Spinal cord (tissue), 10 donors: ENCODE measurements around the gene VAV2. TPM values are rescaled to one million over a fixed set of nuclear protein-coding genes. Genes with fewer than 3 reads are reported as not detected.

ENCODE experiments used
- DNase-seq, 6 donors: peaks; one replicate each; pipeline versions ENCODE4 v3.0.0 to v3.0.0-alpha.2; 2013 to 2015; ENCODE audit warnings: low spot score in 6 of 6, low read depth in 4 of 6
- H3K27ac ChIP-seq: one replicate; pipeline ENCODE4 v1.5.1; 2013; ENCODE audit warnings: low read depth, low read length, control low read depth
- H3K27me3 ChIP-seq: one replicate; pipeline ENCODE4 v1.6.1; 2013; ENCODE audit warnings: low read length; ENCODE audit not compliant: control insufficient read depth, insufficient read depth
- H3K36me3 ChIP-seq: one replicate; pipeline ENCODE4 v1.6.1; 2013; ENCODE audit warnings: low read length; ENCODE audit not compliant: control insufficient read depth, insufficient read depth
- H3K4me1 ChIP-seq: one replicate; pipeline ENCODE4 v1.6.1; 2013; ENCODE audit warnings: low read length; ENCODE audit not compliant: control insufficient read depth, insufficient read depth
- H3K4me3 ChIP-seq: one replicate; pipeline ENCODE4 v1.5.1; 2013; ENCODE audit warnings: low read depth, low read length, control low read depth
- H3K9me3 ChIP-seq: one replicate; pipeline ENCODE4 v1.6.1; 2013; ENCODE audit warnings: low read length; ENCODE audit not compliant: control insufficient read depth, insufficient read depth
- WGBS: methylation state at CpG from one replicate; pipeline ENCODE4 v1.1.5; 2013; ENCODE audit warnings: missing lambda C conversion rate; ENCODE audit not compliant: insufficient coverage; 5-methylcytosine and 5-hydroxymethylcytosine counted together
- polyA plus RNA-seq, 2 donors: library from polyadenylated mRNA; unstranded; fragments of 120-200 nt; gene quantifications; one replicate each; pipeline ENCODE4 v1.2.1, GENCODE V29; 2013; ENCODE audit not compliant: insufficient read length in 2 of 2
- total RNA-seq, 2 donors: library from RNA; depleted of rRNA in 1 of 2; stranded (reverse); fragments of 120-200 nt in 1 of 2; fragments of >200 nt in 1 of 2; gene quantifications; one replicate each; pipeline versions ENCODE4 v1.2.3 to v1.2.4, GENCODE V29; 2013 to 2014
- donor health status: healthy.

The VAV2 gene
- total and polyA plus RNA-seq, 4 donors = 18.4 to 48.3 (median 33.1) TPM

- no peaks in the 10 kb centered on the region for H3K36me3 ChIP-seq
- WGBS = 100% methylated on average over 1 of the region's 1 CpG
- peak in 1 of 6 donors; percentile 72 for DNase-seq
- peak overlapping the region; percentile 40 for H3K27ac ChIP-seq
- peaks cover 16% of the 10 kb centered on the region for H3K4me1 ChIP-seq
- no peaks in the 10 kb centered on the region for H3K9me3 ChIP-seq
- no peak overlapping the region for H3K4me3 ChIP-seq
- no peaks in the 10 kb centered on the region for H3K27me3 ChIP-seq
Observed at GRCh38 chr9:133998915-133999595, 6.9 kb upstream of the VAV2 start.

- H3K4me3 ChIP-seq = no peak overlapping the region
- no peak overlapping the region for H3K27ac ChIP-seq
- no peak for DNase-seq
- no peaks in the 10 kb centered on the region for H3K27me3 ChIP-seq
- no peaks in the 10 kb centered on the region for H3K36me3 ChIP-seq
- peaks cover 29% of the 10 kb centered on the region for H3K4me1 ChIP-seq
- no peaks in the 10 kb centered on the region for H3K9me3 ChIP-seq
- WGBS = 86% methylated on average over 2 of the region's 2 CpGs
Observed at GRCh38 chr9:133997584-133997983, 5.5 kb upstream of the VAV2 start.

GRCh38 chr9:133996531-133997520, 4.7 kb upstream of the VAV2 start:
- H3K9me3 ChIP-seq = no peaks in the 10 kb centered on the region
- peaks cover 29% of the 10 kb centered on the region for H3K4me1 ChIP-seq
- no peaks in the 10 kb centered on the region for H3K27me3 ChIP-seq
- DNase-seq = no peak
- H3K36me3 ChIP-seq = no peaks in the 10 kb centered on the region
- 83% methylated on average over 21 of the region's 24 CpGs for WGBS
- H3K4me3 ChIP-seq = no peak overlapping the region
- no peak overlapping the region for H3K27ac ChIP-seq

GRCh38 chr9:133995012-133995896, 3.1 kb upstream of the VAV2 start:
- 68% methylated on average over 9 of the region's 17 CpGs for WGBS
- no peak overlapping the region for H3K4me3 ChIP-seq
- no peak overlapping the region for H3K27ac ChIP-seq
- no peaks in the 10 kb centered on the region for H3K27me3 ChIP-seq
- no peaks in the 10 kb centered on the region for H3K9me3 ChIP-seq
- peaks cover 2% of the 10 kb centered on the region for H3K36me3 ChIP-seq
- DNase-seq = no peak
- H3K4me1 ChIP-seq = peaks cover 38% of the 10 kb centered on the region

- Histone ChIP-seq H3K36me3 (peaks cover 4% of the 10 kb centered on the region), H3K9me3 (no peaks in the 10 kb centered on the region), H3K4me1 (peaks cover 39% of the 10 kb centered on the region), H3K27ac (no peak overlapping the region), H3K4me3 (no peak overlapping the region), H3K27me3 (no peaks in the 10 kb centered on the region)
- peak in 3 of 6 donors; percentile 67 to 89 (median 88) for DNase-seq
- 5% methylated on average over 11 of the region's 11 CpGs for WGBS
Observed at GRCh38 chr9:133994353-133995011, 2.4 kb upstream of the VAV2 start.

- Histone ChIP-seq H3K27ac (peak overlapping the region; percentile 81), H3K4me3 (peak overlapping the region; percentile 70), H3K36me3 (peaks cover 4% of the 10 kb centered on the region), H3K9me3 (no peaks in the 10 kb centered on the region), H3K27me3 (no peaks in the 10 kb centered on the region), H3K4me1 (peaks cover 41% of the 10 kb centered on the region)
- no peak for DNase-seq
- 65% methylated on average over 15 of the region's 16 CpGs for WGBS
Observed at GRCh38 chr9:133993635-133994253, 1.6 kb upstream of the VAV2 start.

GRCh38 chr9:133992780-133993634, 883 bp upstream of the VAV2 start:
- WGBS = 1% methylated on average over 73 of the region's 74 CpGs
- Histone ChIP-seq H3K4me1 (peaks cover 42% of the 10 kb centered on the region), H3K36me3 (peaks cover 6% of the 10 kb centered on the region), H3K27ac (peak overlapping the region; percentile 81), H3K27me3 (no peaks in the 10 kb centered on the region), H3K4me3 (peak overlapping the region; percentile 70), H3K9me3 (no peaks in the 10 kb centered on the region)
- peak in 4 of 6 donors; percentile 64 to 91 (median 78) for DNase-seq
